H1 (cell line): ENCODE data around the gene CCDC40.

Experiments used
- EZH2 ChIP-seq: fragments of 200-600 bp; sonication (generic); IDR thresholded peaks from 2 replicates; pipeline ENCODE4 v1.7.1; 2012; ENCODE audit warnings: low read depth, mild to moderate bottlenecking, moderate library complexity, low read length, inconsistent platforms; ENCODE audit not compliant: severe bottlenecking
- POLR2A ChIP-seq, 2 experiments: IDR thresholded peaks; 1 replicate in 1 of 2; 2 replicates in 1 of 2; pipeline ENCODE4 v1.6.1; 2011; ENCODE audit warnings: low read depth in 2 of 2, low read length in 2 of 2, mild to moderate bottlenecking in 2 of 2; ENCODE audit errors: control extremely low read depth in 1 of 2
- POLR2AphosphoS5 ChIP-seq: IDR thresholded peaks from 2 replicates; pipeline ENCODE4 v1.6.1; 2011; ENCODE audit warnings: low read depth, low read length
- TF ChIP-seq, protein P1 (sequence below), 3 experiments: IDR thresholded peaks; 1 replicate in 2 of 3; 2 replicates in 1 of 3; pipeline versions ENCODE4 v1.5.1 to v1.6.1; 2011; ENCODE audit warnings: low read length in 3 of 3, mild to moderate bottlenecking in 3 of 3, inconsistent platforms in 2 of 3, low read depth in 1 of 3, moderate library complexity in 1 of 3; ENCODE audit not compliant: insufficient read depth in 1 of 3; ENCODE audit errors: control extremely low read depth in 1 of 3

DNA sequence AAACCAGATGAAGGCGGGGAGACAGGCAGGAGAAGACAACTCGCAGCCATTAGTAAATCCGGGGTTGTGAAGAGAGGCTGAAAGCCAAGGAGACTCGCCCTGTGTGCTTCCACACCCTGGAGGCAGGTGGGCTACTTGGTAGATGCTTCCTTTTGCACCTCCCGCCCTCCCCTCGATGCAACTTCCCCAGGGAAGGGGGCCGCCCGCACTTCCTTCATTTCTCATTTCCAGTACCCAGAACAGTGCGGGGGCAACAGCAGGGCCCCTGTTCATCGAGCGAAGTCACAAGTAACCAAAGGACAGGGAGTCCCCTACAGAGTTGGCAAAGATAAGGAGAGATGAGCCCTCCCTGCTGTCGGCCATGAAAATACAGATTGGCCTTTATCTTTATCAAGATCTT lies 25.0 kb downstream of the CCDC40 start:
- no peak for TF ChIP-seq POLR2A (IDR thresholded peaks at IDR 0.05; ENCODE audit: control extremely low read depth in 1 of 2, low read depth in 2 of 2, low read length in 2 of 2)
- TF ChIP-seq POLR2AphosphoS5: no peak
- TF ChIP-seq EZH2: no peak
- TF ChIP-seq, protein P1, sequence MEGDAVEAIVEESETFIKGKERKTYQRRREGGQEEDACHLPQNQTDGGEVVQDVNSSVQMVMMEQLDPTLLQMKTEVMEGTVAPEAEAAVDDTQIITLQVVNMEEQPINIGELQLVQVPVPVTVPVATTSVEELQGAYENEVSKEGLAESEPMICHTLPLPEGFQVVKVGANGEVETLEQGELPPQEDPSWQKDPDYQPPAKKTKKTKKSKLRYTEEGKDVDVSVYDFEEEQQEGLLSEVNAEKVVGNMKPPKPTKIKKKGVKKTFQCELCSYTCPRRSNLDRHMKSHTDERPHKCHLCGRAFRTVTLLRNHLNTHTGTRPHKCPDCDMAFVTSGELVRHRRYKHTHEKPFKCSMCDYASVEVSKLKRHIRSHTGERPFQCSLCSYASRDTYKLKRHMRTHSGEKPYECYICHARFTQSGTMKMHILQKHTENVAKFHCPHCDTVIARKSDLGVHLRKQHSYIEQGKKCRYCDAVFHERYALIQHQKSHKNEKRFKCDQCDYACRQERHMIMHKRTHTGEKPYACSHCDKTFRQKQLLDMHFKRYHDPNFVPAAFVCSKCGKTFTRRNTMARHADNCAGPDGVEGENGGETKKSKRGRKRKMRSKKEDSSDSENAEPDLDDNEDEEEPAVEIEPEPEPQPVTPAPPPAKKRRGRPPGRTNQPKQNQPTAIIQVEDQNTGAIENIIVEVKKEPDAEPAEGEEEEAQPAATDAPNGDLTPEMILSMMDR (IDR thresholded peaks at IDR 0.05; ENCODE audit: control extremely low read depth in 1 of 3, insufficient read depth in 1 of 3, low read depth in 1 of 3, low read length in 3 of 3): no peak
